Hippocampal formation (tissue), 2 donors: ENCODE results near the gene GABRR3.
A peak's percentile ranks its signal among the peaks of the same experiment; 100 is the strongest.

Source experiments
- DNase-seq, 2 donors: peaks; one replicate each; lab custom pipeline; 2025; lab: John Stamatoyannopoulos, UW

GABRR3 gene

GRCh38 chr3:97988784-97989568, 46.1 kb downstream of the GABRR3 start:
- DNase-seq: no peak

DNA sequence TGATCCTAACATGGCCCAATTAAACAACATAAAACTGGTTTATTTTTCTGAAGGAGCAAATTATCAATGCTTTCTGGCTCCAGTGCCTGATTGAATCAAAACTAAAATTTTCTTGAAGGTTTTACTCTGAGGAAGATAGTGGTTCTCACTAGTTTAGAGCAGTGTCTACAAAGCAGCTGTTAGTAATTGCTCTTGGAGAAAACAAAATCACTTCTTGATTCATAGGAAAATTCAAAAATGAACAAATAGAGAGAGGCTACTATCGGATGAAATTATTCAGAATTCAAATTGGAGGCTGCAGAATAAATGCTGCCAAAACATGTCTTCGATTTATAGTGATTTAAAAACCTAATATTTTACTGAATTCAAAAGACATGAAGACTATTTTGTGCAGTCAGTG, 47.8 kb downstream of the GABRR3 start:
- DNase-seq: no peak

DNA sequence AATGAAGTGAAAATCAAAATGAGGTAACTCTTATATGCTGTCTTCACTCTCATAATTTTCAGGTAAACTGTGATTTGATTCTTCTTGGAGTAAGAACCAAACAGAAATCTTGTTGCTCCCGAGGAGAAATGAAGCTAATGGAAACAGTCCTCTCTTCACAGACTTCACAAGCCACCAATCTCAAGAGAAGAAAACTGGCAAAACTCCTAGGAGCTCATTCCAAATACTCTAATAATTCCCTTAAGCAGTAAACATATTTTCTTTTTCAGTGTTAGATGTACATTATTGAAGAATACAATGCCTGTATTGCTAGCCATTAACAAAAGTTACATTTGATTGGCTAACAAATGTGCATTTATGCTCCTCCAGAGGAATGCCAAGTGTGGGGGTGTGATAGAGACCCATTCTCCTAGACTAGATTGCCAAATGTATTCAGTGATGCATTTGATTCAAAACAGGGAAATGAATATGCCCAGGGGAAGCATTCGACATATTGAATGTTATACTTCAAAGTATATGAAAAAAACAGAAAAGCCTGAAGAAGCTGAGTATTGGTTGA, 51.1 kb downstream of the GABRR3 start:
- DNase-seq: no peak

DNA sequence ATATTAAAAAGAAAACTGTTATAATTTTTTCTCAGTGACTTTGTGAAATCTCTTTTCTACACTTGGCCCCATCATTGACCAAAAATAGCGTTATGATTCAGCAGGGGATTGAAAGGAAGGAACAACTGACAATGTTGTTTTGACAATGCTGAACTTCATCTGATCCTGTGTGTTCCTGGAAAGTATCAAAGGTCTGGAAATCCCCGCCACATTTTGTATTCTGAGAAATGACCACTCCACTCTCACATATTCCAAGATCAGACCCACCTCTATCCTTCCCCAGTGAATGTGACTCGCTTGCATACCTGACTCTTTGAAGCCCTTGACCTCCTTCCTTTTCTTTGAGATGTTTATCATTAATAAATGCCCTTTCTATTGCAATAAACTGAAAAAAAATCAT, 53.2 kb downstream of the GABRR3 start:
- no peak for DNase-seq

GRCh38 chr3:97979610-97980009, 55.5 kb downstream of the GABRR3 start:
- no peak for DNase-seq

DNA sequence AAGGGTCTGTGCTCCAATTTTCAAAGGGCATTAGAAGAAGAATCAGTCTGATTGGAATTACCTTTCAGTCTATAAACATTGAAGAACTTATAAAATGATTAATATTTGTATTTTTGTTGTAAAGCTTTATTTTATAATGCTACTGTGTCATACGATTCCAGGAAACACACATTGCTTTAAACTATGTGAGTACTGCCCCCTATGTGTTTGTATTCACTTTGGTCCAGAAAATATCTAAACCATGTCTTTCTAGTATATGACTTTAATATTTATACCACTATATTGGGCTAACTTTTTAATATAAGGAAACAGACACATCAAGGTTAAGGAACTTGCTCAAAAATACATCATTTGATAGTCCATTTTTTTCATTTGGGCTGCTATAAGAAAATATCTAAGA, 59.6 kb downstream of the GABRR3 start:
- DNase-seq: no peak

GRCh38 chr3:97974996-97975395, 60.1 kb downstream of the GABRR3 start:
- no peak for DNase-seq

DNA sequence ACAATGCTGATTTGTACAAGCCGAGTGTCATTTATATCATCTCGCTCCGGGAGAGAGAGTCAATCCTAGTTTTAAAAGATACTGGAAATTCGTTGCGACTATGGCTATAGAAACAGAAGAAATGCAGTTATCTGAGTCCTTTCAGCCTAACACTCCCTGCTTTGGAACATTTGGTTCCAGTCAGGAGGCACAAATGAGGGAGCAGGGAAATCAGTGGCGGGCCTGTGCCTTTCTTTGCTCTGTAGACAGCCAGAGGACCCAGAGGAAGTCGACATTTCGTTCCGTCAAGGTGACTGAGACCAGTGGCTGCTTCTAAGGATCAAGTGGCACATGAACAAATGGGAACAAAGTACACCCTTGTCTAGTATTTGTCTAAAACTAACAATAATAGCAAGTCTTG, 62.1 kb downstream of the GABRR3 start:
- no peak for DNase-seq

- peak; percentile 59 to 61 for DNase-seq
These were observed 63.2 kb downstream of the GABRR3 start, which contains the start of gene RIOX2 for GRCh38 chr3:97971679-97972567. RIOX2 (minus strand) TSS chr3:97972431; CDS start chr3:97967593, 4,838 bp downstream.

DNA sequence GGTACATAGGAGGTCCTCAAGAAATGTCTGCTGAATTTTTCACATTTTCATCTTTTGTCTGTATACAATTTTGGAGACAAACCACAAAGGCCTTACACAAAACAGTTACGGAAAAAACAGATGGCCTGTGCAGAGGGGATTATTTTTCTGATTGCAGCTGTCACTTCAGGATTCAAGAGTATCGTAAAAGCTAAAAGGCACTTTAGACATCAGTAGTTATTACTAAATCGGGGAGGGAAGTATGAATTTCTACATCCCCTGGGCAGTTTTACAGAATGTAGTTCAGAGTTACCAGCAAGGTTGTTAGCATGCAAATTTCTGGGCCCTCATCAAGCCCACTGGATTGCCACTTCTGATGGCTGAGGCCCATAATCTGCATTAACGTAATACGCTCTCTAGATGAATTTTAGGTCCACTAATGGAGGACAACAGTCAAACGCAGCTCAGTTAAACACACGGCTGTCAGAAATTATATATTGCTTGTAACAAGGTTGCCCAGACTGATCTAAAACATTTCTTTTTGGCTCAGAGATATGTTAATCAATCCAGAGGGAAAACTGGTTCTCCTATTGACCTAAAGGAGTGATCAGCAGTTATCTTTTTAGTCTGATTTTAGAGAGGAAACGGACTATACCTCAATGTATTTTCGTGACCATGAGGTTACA, 64.0 kb downstream of the GABRR3 start:
- DNase-seq: no peak

DNA sequence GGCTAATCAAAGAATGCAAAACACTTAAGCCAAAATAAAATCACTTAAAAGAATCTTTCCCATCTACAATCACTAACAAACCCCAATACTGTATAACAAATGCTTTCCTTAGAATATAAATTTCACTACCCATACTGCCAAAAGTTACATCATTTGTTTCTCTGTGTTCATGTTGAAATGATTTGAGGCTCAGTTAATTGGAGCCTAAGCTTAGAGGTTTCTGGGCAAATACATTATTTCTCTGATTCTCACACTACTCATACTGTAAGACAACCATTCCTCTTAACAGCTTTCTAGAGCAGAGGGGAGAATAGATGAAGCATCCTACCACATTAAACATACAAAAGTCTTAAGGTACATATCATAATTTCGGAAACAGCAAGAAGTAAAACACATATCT, 65.0 kb downstream of the GABRR3 start:
- DNase-seq: no peak

DNA sequence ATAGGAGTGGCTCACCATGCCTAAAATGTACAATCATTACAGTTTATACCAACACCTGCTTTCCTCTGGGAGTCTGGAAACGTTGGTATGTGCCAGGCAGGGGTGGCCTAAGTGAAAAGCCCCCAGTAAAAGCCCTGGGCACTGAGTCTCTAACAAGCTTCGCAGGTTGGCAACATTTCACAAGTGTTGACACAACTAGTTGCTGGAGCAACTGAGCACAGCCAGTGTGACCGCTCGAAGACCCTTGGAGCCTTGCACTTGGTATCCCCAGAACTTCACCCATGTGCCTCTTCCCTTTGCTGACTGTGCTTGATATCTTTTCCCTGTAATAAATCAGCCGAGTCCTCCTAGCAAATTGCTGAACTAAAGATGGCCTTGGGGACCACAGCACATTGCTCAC, 65.6 kb downstream of the GABRR3 start:
- DNase-seq: no peak

DNA sequence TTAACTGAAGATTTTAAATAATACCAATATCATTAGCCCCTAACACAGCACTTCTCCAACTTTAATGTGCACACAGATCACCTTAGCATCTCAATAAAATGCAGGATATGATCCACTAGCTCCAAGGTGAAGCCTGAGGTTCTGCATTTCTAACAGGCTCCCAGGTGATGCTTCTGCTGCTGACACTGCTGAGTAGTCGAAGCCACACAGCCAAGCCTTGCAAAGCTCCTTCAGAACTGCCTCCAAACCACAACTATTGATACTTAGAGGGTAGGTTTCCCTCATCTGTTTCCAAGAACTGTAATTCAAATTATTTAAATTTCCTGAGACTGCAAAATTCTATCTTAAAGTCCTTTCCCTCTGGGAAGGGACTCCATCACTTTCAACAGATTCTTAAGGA, 66.7 kb downstream of the GABRR3 start:
- DNase-seq: no peak

DNA sequence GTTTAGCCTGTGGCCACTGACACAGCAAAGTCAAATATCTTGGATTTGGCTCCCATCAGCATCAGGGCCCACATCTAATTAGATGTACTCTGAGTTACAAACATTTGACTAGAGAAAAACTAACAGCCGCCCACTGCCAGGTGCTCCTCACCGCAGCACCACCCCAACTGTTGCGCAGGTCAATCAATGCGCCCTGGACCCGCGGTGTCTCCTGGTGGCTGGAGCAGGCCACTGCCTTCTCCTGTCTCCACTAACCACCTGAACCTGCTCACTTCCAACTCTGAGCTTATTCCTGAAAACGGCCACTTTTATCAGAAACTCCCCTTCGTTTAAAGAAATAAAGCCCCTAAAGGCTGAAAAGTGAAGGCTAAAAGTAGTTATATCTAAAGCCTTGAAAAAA, 67.1 kb downstream of the GABRR3 start:
- no peak for DNase-seq

DNA sequence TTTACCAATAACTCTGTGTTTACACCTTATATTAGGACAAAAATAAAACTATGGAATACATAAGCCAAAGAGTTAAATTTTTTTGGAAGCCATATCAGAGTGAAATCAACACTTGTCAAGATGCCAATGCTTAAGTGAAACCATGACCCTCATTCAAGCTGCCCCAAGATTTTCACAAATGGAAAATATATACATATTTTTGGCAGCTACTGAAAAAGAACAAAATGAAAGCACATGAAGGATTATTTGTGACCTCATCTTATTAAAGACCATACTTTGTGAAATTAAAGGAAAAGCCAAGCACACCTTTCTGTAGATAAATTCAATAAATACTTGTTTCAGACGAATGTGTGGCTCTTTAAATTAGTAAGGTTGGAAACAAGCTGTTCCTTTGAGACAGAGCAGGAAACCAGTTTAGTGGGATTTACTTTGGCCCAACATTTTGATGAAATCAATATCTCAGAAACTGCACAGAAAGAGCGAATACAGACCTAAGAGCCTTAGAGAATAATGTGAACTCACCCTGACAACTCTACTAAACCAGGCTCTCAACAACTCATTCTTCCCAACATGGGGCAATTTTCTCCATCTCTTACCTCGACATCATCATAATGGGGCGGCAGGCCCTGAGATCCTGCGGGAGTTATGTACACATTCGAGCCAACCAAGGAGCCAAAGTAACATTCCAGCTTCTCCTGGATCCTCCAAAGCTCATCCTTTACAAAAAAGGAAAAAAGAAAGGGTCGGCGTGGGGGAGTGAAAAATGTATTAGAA, 73.9 kb downstream of the GABRR3 start:
- DNase-seq: no peak

DNA sequence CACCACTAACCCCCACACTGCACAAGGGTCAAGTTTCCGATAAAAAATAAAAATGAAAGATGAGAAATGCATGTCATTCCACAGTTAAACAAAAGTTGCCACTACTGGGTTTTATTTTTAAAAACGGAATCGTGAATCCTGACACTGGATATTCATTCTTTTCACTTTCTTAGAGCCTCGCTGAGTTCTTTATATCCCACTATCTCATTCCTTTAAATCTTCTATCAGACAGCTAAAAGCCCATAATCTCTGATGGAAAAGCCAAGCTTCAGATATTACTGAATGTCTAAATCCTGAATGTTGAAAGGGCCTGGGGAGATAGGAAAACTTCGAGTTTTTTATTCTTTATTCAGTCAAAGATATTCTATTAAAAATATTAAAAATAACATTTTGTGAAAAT, 74.6 kb downstream of the GABRR3 start:
- no peak for DNase-seq

DNA sequence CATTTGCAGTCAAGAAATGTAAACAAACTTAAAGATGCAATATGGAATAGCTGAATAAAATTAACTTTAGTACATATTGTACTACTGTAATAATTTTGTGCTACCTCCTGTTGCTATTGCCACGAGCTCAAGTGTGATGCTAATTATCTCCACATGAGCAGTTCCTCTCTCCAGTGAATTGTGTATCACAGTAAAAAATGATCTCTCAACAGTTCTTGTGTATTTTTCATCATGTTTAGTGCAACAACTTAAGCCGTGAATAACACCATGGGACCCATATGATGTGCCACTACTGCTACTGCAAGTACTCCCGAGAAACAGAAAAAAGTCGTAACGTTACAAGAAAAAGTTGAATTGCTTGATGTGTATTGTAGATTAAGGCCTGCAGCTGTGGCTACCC, 75.2 kb downstream of the GABRR3 start:
- no peak for DNase-seq

DNA sequence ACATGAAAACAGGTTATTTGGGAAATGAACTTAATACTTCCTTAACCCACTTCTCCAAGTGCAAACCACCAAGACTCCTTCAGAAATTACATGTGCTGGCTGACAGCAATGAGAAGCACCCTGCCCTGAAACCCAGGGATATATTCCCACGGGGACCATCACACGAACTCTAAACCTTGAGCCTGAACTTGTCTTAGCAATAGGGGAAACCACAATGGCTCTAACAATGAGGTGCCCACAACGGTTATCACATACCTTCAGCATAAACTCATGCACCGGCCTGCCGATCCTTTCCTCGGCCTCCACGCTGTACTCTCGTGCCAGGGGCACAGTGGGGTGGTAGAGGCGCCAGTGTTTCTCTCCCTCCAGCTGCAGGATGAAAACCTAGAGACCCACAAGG, 76.3 kb downstream of the GABRR3 start:
- DNase-seq: no peak

GRCh38 chr3:97958396-97958795, 76.7 kb downstream of the GABRR3 start:
- DNase-seq: no peak

- DNase-seq: no peak
These were observed 77.4 kb downstream of the GABRR3 start for GRCh38 chr3:97957617-97958311.

DNA sequence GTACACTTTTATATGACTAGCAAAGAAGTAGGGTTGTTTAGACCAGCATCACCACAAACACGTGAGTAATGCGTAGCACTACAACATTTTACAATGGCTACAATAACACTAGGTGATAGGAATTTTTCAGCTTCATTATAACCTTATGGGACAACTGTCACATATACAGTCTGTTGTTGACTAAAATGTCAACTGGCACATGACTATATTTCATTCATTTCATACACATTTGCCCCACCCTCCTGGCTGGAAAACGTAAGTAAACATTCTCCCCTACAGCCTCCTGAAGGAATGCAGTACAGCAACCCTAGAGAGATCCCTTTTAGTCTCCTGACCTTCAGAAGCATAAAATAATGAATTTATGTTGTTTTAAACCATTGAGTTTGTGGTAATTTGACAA, 79.1 kb downstream of the GABRR3 start:
- no peak for DNase-seq
